ENCODE measurements around the gene SNX17.
A peak's percentile ranks its signal among the peaks of the same experiment; 100 is the strongest.

SNX17 gene

GRCh38 chr2:27378096-27378808, 7.8 kb downstream of the SNX17 start:
- Mint-ChIP-seq H3K4me3 (peak overlapping the region; percentile 30), H3K36me3 (ENCODE audit: low read depth) (peaks cover 52% of the 10 kb centered on the region), H3K4me1 (peaks cover 39% of the 10 kb centered on the region), H3K27ac (no peak overlapping the region), H3K27me3 (ENCODE audit: low read depth, poor library complexity) (peaks cover 4% of the 10 kb centered on the region), H3K9me3 (no peaks in the 10 kb centered on the region)
- TF ChIP-seq CTCF (IDR thresholded peaks at IDR 0.05), result no peak
- peak; percentile 46 for DNase-seq

GRCh38 chr2:27378809-27379290, 8.4 kb downstream of the SNX17 start:
- peaks cover 52% of the 10 kb centered on the region for H3K36me3 Mint-ChIP-seq (ENCODE audit: low read depth)
- H3K27ac Mint-ChIP-seq, result peak overlapping the region; percentile 96
- peaks cover 4% of the 10 kb centered on the region for H3K27me3 Mint-ChIP-seq (ENCODE audit: low read depth, poor library complexity)

GRCh38 chr2:27379383-27379835, 9.0 kb downstream of the SNX17 start:
- H3K27ac Mint-ChIP-seq, result peak overlapping the region; percentile 96

More at GRCh38 chr2:27378809-27379290, 8.4 kb downstream of the SNX17 start:
- Mint-ChIP-seq H3K4me1 (peaks cover 39% of the 10 kb centered on the region), H3K4me3 (peak overlapping the region; percentile 95), H3K9me3 (no peaks in the 10 kb centered on the region)
- no peak for TF ChIP-seq CTCF (IDR thresholded peaks at IDR 0.05)
- no peak for DNase-seq

GRCh38 chr2:27379836-27380625, 9.6 kb downstream of the SNX17 start:
- Mint-ChIP-seq H3K27me3 (ENCODE audit: low read depth, poor library complexity) (peaks cover 4% of the 10 kb centered on the region), H3K36me3 (ENCODE audit: low read depth) (peaks cover 49% of the 10 kb centered on the region), H3K4me3 (peak overlapping the region; percentile 95), H3K9me3 (no peaks in the 10 kb centered on the region), H3K4me1 (peaks cover 39% of the 10 kb centered on the region), H3K27ac (peak overlapping the region; percentile 96)
- no peak for TF ChIP-seq CTCF (IDR thresholded peaks at IDR 0.05)
- peak; percentile 79 for DNase-seq

More at GRCh38 chr2:27379383-27379835, 9.0 kb downstream of the SNX17 start:
- TF ChIP-seq CTCF (IDR thresholded peaks at IDR 0.05), result no peak
- Mint-ChIP-seq H3K36me3 (ENCODE audit: low read depth) (peaks cover 52% of the 10 kb centered on the region), H3K4me3 (peak overlapping the region; percentile 95), H3K9me3 (no peaks in the 10 kb centered on the region), H3K4me1 (peaks cover 39% of the 10 kb centered on the region), H3K27me3 (ENCODE audit: low read depth, poor library complexity) (peaks cover 4% of the 10 kb centered on the region)
- DNase-seq, result no peak

GRCh38 chr2:27380626-27381545, 10.5 kb downstream of the SNX17 start, which contains the start of gene ZNF513:
Gene ZNF513, minus strand, starts transcription at chr2:27380734. Its CDS starts 208 bp downstream, at chr2:27380526.
- peak within 1 kb of the TSS; percentile 100 for H3K27ac Mint-ChIP-seq
- H3K36me3 Mint-ChIP-seq (ENCODE audit: low read depth), result peaks cover 52% of the 10 kb centered on the region
- H3K4me1 Mint-ChIP-seq, result peaks cover 39% of the 10 kb centered on the region
- H3K4me3 Mint-ChIP-seq, result peak within 1 kb of the TSS; percentile 95
- DNase-seq, result peak; percentile 92
- H3K27me3 Mint-ChIP-seq (ENCODE audit: low read depth, poor library complexity), result peaks cover 9% of the 10 kb centered on the region
- TF ChIP-seq CTCF (IDR thresholded peaks at IDR 0.05), result no peak
- no peaks in the 10 kb centered on the region for H3K9me3 Mint-ChIP-seq

Measured in nephron progenitor cell (in vitro differentiated cells).